ENCODE results near the gene KIAA1586.
"Not testable (repeated sequence)": the region's sequence is repeated elsewhere in the genome, so short reads cannot be mapped to it uniquely, and the experiment has no call there.

KIAA1586 gene, protein sequence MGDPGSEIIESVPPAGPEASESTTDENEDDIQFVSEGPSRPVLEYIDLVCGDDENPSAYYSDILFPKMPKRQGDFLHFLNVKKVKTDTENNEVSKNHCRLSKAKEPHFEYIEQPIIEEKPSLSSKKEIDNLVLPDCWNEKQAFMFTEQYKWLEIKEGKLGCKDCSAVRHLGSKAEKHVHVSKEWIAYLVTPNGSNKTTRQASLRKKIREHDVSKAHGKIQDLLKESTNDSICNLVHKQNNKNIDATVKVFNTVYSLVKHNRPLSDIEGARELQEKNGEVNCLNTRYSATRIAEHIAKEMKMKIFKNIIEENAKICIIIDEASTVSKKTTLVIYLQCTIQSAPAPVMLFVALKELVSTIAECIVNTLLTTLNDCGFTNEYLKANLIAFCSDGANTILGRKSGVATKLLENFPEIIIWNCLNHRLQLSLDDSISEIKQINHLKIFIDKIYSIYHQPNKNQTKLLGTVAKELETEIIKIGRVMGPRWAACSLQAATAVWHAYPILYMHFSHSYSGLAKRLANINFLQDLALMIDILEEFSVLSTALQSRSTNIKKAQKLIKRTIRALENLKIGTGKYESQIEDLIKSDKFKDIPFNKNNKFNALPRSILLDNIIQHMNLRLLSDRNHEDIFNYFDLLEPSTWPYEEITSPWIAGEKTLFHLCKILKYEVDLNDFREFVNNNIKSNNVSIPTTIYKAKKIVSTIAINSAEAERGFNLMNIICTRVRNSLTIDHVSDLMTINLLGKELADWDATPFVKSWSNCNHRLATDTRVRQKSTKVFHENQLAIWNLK

DNA sequence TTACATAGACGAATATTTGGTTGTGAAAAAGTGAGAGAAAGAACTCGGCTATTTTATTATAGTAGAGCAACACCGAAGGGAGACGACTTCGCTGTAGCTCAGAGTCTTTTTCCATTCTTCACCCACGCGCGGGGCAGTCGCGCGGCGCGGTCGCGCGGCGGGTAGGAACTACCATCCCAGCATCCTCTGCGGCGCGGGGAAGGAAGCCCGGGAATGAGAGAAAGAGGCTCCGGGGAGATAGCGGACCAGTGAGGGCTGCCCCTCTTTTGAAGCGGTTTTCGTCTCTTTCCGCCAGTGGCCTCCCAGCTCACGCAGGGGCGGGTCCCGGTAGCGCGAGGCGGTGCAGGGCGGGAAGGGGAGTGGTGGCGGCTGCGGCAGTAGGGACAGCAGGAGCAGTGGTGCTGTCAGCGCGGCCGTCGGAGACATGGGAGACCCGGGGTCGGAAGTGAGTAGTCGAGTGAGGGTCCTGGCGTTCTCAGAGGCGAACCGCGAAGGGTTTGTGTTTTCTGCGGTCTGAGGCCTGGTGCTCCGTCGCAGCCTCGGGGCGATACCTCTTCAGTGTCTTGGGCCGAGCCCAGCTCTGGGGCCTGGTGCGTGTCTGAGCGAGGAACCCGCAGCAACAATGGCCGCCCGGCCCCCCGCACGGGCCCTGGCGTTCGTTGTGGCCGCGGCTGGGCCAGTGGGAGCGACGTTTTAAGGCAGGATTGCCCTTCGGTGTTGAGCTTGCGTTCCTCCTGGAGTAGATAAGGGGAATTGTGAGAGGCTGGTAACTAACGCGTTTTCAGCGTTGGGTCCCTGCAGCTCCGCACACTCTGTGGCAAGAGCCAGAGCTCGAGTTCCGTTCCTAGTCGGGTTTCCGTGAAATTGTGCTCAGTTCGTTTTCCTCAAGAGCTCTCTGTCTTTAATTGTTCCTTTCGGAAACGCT is at the start of gene KIAA1586:
KIAA1586 (plus strand) TSS at position 362 of the 925 bp plus-strand sequence; CDS start at position 425, 63 bp downstream.
- peak; percentile 92 for DNase-seq (ENCODE audit: low read depth)

DNA sequence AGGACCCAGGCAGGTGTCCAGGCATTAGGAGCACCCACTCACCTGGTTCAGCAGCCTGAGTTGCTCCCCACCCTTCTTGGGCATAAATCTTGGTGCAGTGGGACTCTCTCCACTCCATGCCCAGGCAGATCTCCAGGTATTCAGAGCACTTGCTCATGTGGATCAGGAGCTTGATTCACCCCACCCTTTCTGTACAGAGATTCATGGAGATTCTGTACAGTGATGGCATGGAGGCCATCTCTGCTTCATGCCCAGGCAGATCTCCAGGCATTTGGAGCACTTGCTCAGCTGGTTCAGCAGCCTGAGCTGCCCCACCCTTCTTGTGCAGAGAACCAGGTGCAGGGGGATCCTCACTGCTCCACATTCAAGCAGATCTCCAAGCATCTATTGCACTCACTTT is 47.4 kb upstream of the KIAA1586 start:
- DNase-seq (ENCODE audit: low read depth), result no peak

DNA sequence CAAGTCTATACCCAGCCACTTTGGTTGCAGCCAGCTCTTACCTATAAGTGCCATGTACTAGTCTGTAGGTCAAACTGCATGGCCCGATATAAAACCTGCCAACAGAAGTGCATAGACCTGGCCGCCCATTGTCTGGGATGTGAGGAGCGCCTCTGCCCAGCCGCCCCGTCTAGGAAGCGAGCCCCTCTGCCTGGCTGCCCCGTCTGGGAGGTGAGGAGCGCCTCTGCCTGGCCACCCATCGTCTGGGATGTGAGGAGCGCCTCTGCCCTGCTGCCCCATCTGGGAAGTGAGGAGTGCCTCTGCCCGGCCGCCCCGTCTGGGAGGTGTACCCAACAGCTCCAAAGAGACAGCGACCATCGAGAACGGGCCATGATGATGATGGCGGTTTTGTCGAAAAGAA is 46.7 kb upstream of the KIAA1586 start:
- DNase-seq (ENCODE audit: low read depth), result not testable (repeated sequence)

DNA sequence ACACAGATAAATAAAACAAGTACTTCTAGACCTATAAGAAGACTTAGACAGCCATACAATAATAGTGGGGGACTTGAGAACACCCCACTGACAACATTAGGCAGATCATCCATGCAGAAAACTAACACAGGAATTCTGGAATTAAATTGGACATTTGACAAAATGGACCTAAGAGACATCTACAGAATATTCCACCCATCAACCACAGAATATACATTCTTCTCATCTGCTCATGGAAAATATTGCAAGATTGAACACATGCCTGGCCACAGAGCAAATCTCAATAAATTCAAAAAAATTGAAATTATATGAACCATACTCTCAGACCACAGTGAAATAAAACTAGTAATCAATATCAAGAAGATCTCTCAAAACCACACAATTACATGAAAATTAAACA is 44.3 kb upstream of the KIAA1586 start:
- DNase-seq (ENCODE audit: low read depth), result no peak

DNA sequence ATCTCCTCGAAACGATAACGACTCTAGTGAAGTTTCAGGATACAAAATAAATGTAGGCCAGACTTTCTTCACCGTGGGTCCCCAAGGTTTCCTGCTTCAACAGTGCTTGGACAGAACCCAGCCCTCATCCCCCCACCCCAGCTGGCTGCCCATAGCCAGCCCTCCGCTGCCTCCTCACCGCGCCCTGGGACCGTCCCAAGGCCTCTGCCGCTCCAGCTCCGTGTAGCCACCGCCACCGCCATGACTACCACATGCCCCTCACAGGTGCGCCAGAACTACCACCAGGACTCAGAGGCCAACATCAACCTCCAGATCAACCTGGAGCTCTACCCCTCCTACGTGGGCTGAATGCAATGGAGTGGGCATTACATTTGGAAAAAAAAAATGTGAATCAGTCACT is 42.2 kb upstream of the KIAA1586 start:
- no peak for DNase-seq (ENCODE audit: low read depth)

DNA sequence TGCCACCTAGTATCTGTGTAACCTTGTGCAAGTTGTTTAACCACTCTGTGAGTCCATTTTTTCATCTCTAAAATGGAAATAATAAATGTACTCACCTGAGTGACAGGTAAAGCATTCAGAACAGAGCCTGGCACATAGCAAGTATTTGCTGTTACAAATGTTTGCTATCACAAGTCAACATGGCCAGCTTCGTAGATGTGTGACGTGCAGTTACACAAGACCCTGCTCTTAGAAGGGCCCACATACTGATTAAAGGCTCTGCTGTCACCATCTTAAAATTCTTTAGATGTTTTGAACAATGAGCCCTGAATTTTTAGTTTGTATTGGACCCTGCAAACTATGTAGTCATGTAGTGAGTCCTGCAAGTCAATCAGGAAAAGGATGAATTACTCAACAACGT is 40.4 kb upstream of the KIAA1586 start:
- no peak for DNase-seq (ENCODE audit: low read depth)

DNA sequence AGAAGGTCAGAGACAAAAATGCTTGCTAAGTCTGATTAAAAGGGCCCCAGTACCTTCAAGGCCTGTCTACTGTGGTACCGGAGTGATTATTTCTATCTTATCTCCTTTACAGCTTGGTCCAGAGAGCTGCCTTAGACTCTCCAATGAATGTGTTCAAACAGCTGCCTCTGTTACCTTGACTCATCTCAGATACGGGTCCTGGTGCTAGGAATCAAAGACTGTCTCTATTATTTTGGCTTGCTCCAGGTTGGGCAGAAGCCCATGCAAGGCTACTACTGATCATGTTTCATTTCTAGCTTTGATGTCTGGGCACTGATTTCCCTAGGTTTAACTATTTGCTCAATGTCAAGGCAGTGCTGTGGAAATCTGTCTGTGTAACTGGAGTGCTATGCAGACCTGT is 38.4 kb upstream of the KIAA1586 start:
- not testable (repeated sequence) for DNase-seq (ENCODE audit: low read depth)

DNA sequence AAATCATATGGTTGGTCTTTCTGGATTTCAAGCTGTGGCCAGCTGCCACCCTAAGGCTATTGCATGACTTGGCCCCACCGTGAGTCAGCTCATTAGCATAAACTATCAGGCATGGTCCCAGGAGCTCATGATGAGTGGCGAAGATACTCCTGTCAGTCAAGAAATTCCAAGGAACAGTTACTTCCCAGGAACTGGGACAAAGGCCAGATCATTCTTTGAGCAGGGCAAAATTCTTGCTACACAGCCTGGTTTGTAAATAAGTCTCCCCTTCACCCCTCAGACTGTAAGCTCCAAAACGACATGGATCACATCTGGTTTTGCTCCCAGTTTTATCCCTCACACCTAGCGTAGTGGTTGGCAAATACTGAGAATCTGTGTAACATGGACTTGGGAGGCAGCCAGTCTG is 33.0 kb upstream of the KIAA1586 start:
- peak; percentile 58 for DNase-seq (ENCODE audit: low read depth)

DNA sequence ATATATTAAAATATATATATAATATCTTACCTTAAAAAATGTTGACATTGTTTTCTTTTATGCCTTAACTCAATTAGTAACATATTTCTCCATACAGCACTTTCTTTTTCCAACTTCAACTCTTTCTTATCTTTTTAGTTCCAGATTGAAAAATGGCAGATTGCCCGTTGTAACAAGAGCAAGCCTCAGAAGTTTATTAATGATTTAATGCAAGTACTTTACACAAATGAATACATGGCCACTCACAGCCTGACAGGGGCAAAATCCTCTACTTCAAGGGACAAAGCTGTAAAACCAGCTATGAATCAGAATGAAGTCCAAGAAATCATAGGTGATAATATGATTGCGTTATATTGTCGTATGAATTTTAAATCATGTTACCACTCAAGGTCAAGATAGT is 29.4 kb upstream of the KIAA1586 start:
- DNase-seq (ENCODE audit: low read depth), result no peak

DNA sequence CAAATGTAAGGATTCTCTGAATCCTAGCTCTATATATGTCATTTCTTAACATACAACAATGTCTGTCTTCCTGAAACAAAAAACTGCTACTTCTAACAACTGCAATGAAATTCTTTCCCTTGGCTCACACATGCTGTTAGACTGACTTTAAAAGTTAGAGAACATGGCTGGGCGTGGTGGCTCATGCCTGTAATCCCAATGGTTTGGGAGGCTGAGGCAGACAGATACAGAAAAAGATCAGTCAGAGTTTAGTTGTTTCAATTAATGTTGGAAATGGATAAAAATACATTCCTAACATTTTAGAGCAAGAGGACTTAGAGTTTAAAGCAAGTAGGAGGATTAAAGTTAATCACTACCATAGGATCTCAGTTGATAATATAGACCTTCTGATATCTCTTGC is 28.7 kb upstream of the KIAA1586 start:
- DNase-seq (ENCODE audit: low read depth), result no peak

DNA sequence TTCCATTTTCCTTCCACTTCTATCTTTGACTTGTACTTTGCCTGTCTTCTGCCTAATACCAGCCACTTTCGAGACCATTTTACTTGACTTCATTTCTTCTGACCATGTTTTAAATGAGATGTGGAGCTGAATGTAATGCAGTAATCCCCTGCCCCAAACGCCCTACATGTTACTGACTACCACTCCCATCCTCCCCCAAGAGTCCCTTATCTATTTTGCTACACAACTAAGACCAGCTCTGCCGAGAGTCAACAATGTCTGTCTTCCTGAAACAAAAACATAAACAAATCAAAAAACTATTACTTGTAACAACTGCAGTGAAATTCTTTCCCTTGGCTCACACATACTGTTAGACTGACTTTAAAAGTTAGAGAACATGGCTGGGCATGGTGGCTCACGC is 27.1 kb upstream of the KIAA1586 start:
- DNase-seq (ENCODE audit: low read depth), result no peak

DNA sequence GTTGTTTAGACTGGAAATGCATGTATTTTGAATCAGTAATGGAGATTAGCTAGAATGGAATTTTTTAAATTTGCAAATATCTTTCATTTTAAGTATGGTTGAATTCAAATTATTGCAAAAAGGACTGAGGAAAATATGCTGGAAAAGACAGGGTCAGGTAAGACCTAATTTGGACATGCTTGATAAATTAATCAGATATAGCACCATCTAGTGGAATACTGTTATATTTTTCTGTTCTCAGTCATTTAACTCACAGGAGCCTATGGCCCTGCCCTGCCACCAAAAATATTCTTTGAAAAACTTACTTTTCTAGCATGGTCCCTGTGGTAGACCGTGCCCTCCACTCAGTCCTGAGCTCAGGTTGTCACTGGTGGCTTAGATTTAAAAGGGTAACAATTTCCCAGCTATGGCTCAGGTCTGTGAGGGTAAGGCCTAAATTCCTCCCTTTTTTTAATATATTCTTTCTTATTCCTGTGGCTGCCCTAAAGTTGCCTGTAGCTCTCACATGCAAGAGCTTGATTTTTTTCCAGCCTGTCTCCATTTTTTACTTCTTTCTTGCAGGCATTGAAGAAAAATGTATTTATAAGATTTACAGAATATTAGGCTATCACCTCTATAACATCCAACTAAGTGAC is 25.3 kb upstream of the KIAA1586 start:
- peak; percentile 56 for DNase-seq (ENCODE audit: low read depth)

DNA sequence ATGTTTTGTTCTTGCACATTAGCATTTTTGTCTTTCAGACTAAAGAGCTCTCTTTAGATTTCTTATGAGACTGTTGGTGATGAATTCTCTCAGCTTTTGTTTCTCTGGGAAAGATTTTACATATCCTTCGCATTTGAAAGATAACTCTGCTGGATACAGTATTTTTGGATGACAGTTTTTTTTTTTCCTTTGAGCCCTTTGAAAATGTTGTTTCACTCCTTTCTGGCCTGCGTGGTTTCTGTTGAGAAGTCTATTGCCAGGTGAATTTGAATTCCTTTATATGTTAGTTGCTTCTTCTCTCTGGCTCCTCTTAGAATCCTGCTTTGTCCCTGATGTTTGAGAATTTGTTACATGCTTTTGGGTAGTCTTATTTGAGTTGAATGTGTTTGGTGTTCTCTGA is 22.2 kb upstream of the KIAA1586 start:
- DNase-seq (ENCODE audit: low read depth), result no peak

DNA sequence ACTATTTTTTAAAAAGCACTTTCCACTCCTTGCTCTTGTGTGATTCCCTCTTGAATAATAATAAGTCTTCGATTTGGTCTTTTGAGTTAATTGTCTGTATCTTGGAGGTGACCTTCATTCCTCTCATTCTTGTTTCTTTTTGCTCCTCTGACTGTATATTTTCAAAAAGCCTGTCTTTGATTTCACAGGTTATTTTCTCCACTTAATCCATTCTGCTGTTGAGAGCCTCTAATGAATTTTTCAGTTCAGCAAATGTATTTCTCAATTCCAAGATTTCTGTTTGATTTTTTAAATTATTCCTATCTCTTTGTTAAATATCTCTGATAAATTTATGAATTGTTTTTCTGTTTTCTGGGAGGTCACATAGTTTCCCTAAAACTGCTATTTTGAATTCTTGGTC is 21.7 kb upstream of the KIAA1586 start:
- DNase-seq (ENCODE audit: low read depth), result no peak

DNA sequence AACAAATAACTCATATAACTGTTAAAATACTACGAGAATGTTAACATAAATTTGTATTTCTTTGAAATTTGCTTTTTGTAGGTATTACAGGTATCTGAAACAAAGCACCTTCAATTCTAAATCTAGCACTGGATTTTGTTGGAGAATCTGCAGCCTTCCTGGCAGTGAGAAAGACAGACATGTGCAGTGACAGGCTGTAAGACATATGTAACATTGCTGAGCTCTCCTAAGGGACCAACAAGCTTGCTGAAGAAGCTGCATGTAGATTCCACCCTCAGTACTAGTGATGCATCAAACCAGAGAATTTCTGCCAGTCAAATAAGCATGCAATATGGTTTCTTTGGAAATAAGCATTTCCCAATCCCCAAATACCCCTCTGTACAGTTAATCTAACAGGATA is 20.5 kb upstream of the KIAA1586 start:
- no peak for DNase-seq (ENCODE audit: low read depth)

DNA sequence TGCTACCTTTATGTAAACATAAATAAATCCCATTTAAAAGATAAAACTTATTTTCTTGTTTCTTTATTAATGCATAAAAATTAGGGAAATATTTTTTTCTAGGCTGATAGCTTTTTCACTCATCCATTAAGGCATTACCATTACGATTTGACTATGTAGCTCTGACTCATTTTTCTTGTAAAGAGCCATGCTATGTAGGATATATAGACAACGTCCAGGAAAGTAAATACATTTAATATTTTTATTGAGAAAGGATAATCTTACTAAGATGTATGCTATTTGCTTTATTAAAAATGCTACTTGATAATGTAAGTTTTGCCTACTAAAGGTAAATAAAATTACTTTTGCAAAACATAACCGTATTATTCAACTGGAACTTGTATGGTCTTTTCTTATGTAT is 19.2 kb upstream of the KIAA1586 start:
- DNase-seq (ENCODE audit: low read depth), result no peak

DNA sequence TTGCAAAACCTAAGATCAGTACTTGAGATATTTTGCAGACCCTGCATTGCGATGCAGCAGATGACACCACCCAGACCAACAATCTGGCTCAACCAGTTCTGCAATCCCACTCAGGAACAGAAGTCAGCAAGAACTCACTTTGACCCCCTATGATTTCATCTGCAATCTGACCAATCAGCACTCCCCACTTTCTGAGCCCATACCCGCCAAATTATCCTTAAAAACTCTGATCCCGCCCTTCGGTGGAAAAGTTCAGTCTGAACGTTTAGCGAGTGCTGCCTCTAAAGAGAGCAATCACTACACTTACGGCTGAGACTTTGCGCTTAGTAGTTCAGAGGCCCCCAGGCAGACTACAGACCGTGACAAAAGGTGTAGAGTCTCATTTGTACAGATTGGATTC is 17.3 kb upstream of the KIAA1586 start:
- DNase-seq (ENCODE audit: low read depth), result no peak

DNA sequence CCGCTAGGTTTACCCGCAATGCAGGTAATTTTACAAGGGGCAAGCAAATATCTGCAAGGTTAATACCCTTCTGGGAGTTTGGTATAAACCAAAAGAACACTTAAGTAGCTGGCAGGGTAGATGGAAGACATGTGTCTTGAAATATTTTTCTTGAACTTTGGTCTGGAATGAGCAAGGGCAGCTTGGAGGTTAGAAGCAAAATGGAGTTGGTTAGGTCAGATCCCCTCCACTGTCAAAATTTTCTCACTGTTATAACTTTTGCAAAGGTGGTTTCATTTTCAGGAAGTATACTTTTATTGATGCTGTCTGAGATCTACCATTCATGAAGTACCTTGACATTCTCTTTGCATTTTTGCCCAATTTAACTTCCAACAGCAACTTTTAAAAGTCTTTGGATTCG is 13.3 kb upstream of the KIAA1586 start:
- no peak for DNase-seq (ENCODE audit: low read depth)

DNA sequence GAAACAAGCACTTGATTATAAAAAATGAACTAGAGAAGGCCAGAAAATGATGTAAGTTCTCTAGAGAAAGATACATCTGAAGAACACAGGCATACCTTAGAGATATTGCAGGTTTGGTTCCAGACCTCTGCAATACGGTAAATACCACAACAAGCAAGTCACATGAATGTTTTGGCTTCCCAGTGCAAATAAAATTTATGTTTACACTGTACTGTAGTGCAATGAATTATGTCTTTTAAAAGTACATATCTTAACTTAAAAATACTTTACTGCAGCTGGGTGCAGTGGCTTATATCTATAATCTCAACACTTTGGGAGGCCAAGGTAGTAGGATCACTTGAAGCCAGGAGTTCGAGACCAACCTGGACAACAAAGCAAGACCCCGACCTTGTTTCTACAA is 10.9 kb upstream of the KIAA1586 start:
- no peak for DNase-seq (ENCODE audit: low read depth)

DNA sequence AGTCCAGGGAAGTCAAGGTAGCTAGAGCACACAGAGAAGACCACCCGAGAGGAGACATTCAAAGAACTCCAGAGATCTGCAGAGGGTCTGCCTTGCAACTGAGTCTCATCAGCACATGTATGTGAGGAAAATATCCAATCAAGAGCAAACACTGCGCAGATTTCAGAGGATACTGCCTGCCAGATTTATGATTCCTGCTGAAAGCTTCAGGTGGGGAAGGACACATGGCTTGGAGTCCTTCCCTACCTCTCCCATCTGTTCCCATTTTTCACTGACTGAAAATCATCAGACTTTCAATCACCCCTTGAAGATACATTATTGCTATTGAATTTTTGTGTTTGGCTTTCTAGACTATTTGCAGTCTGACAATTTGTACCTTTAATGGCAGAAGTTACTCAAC is 7.6 kb upstream of the KIAA1586 start:
- DNase-seq (ENCODE audit: low read depth), result no peak

DNA sequence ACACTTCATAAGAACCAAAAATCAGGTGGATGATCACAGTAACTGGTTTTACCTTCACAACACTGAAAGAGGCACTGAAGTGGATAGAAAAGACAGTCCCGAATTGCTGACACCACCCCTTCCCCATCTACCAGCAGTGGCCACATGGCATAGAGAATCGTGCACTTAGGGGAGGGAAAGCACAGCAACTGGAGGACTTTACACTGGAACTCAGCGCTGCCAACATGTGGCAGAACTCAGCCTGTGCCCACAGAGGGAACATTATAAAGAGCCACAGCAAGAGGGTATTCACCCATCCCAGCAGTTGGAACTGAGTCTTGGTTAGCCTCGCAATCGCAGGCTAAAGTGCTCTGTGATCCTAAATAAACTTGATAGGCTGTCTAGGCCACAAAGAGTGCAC is 6.5 kb upstream of the KIAA1586 start:
- no peak for DNase-seq (ENCODE audit: low read depth)

DNA sequence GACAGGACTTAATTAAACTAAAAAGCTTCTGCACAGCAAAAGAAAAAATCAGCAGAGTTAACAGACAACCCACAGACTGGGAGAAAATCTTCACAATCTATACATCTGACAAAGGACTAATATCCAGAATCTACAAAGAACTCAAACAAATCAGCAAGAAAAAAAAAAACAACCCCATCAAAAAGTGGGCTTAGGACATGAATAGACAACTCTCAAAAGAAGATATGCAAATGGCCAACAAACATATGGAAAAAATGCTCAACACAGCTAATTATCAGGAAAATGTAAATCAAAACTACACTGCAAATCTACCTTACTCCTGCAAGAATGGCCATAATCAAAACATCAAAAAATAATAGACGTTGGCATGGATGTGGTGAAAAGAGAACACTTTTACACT is 2.4 kb upstream of the KIAA1586 start:
- not testable (repeated sequence) for DNase-seq (ENCODE audit: low read depth)

All from iris pigment epithelial cell (primary cell).